H9 (cell line): ENCODE measurements around the gene KHNYN. TPM values are rescaled to one million over a fixed set of nuclear protein-coding genes. Genes with fewer than 3 reads are reported as not detected.

Source experiments
- DNase-seq: peaks from one replicate; pipeline ENCODE4 v3.0.0-alpha.2; 2017
- H2AFZ ChIP-seq: one replicate; pipeline ENCODE4 v1.6.1; 2013; ENCODE audit warnings: mild to moderate bottlenecking, low read length, control low read depth, moderate library complexity
- H2AK5ac ChIP-seq: 2 replicates; pipeline ENCODE4 v1.6.1; 2013; ENCODE audit warnings: low read length, control low read depth, mixed read lengths; ENCODE audit not compliant: insufficient read length
- H2BK120ac ChIP-seq: one replicate; pipeline ENCODE4 v1.6.1; 2013; ENCODE audit warnings: low read depth, mild to moderate bottlenecking, low read length, control low read depth, inconsistent platforms; ENCODE audit not compliant: poor library complexity, severe bottlenecking
- H2BK12ac ChIP-seq: 2 replicates; pipeline ENCODE4 v1.6.1; 2013; ENCODE audit warnings: low read length, control low read depth, mixed read lengths, low read depth; ENCODE audit not compliant: insufficient read length
- H2BK15ac ChIP-seq: 2 replicates; pipeline ENCODE4 v1.6.1; 2013; ENCODE audit warnings: low read depth, low read length, control low read depth
- H2BK20ac ChIP-seq: one replicate; pipeline ENCODE4 v1.6.1; 2013; ENCODE audit warnings: low read depth, mild to moderate bottlenecking, low read length, control low read depth, inconsistent platforms; ENCODE audit not compliant: poor library complexity, severe bottlenecking
- H2BK5ac ChIP-seq: 2 replicates; pipeline ENCODE4 v1.6.1; 2013; ENCODE audit warnings: low read length, control low read depth, mixed read lengths; ENCODE audit not compliant: insufficient read length
- H3K14ac ChIP-seq: 2 replicates; pipeline ENCODE4 v1.6.1; 2013; ENCODE audit warnings: low read length, control low read depth; ENCODE audit not compliant: insufficient read depth
- H3K18ac ChIP-seq: 2 replicates; pipeline ENCODE4 v1.6.1; 2013; ENCODE audit warnings: low read depth, mild to moderate bottlenecking, mixed read lengths, low read length, control low read depth; ENCODE audit not compliant: insufficient read length
- H3K23ac ChIP-seq: 2 replicates; pipeline ENCODE4 v1.6.1; 2013; ENCODE audit warnings: low read length, control low read depth, mixed read lengths, low read depth; ENCODE audit not compliant: insufficient read length
- H3K23me2 ChIP-seq: 2 replicates; pipeline ENCODE4 v1.6.1; 2013; ENCODE audit warnings: low read depth, mild to moderate bottlenecking, mixed read lengths, low read length, control low read depth; ENCODE audit not compliant: insufficient read length, poor library complexity, severe bottlenecking
- H3K27ac ChIP-seq: 2 replicates; pipeline ENCODE4 v1.5.1; 2013; ENCODE audit warnings: low read length, control low read depth, mixed read lengths, low read depth; ENCODE audit not compliant: insufficient read length
- H3K27me3 ChIP-seq: 2 replicates; pipeline ENCODE4 v1.6.1; 2013; ENCODE audit warnings: low read length, control low read depth, inconsistent platforms; ENCODE audit not compliant: insufficient read depth
- H3K4ac ChIP-seq: 2 replicates; pipeline ENCODE4 v1.6.1; 2013; ENCODE audit warnings: low read depth, mild to moderate bottlenecking, control low read depth, inconsistent platforms, low read length, moderate library complexity
- H3K4me1 ChIP-seq: 2 replicates; pipeline ENCODE4 v1.6.1; 2013; ENCODE audit warnings: low read length, control low read depth, inconsistent platforms; ENCODE audit not compliant: insufficient read depth
- H3K4me2 ChIP-seq: 2 replicates; pipeline ENCODE4 v1.6.1; 2013; ENCODE audit warnings: low read length, control low read depth, mixed read lengths; ENCODE audit not compliant: insufficient read length, insufficient read depth
- H3K56ac ChIP-seq: 2 replicates; pipeline ENCODE4 v1.6.1; 2013; ENCODE audit warnings: low read depth, mild to moderate bottlenecking, mixed read lengths, low read length, control low read depth; ENCODE audit not compliant: insufficient read length
- H3K79me1 ChIP-seq: 2 replicates; pipeline ENCODE4 v1.6.1; 2013; ENCODE audit warnings: low read depth, mild to moderate bottlenecking, moderate library complexity, low read length, control low read depth, inconsistent platforms; ENCODE audit not compliant: insufficient read depth, poor library complexity, severe bottlenecking
- H3K79me2 ChIP-seq: 2 replicates; pipeline ENCODE4 v1.6.1; 2013; ENCODE audit warnings: low read length, control low read depth, inconsistent platforms; ENCODE audit not compliant: insufficient read depth
- H3K9ac ChIP-seq: 2 replicates; pipeline ENCODE4 v1.6.1; 2013; ENCODE audit warnings: low read length, control low read depth, mixed read lengths; ENCODE audit not compliant: insufficient read length; ENCODE audit errors: extremely low read depth
- H3K9me3 ChIP-seq: one replicate; pipeline ENCODE4 v1.6.1; 2013; ENCODE audit warnings: low read depth, low read length, inconsistent platforms; ENCODE audit not compliant: control insufficient read depth
- H3T11ph ChIP-seq: one replicate; pipeline ENCODE4 v1.6.1; 2013; ENCODE audit warnings: mild to moderate bottlenecking, low read length, control low read depth, inconsistent platforms
- H4K20me1 ChIP-seq: one replicate; pipeline ENCODE4 v1.6.1; 2013; ENCODE audit not compliant: control insufficient read depth, insufficient read length, insufficient read depth
- H4K5ac ChIP-seq: 2 replicates; pipeline ENCODE4 v1.6.1; 2013; ENCODE audit warnings: low read depth, mild to moderate bottlenecking, mixed read lengths, low read length, control low read depth; ENCODE audit not compliant: insufficient read length
- H4K8ac ChIP-seq: replicated peaks from 2 replicates; pipeline ENCODE4 v1.6.1; 2013; ENCODE audit warnings: low read length, control low read depth, mixed read lengths, low read depth; ENCODE audit not compliant: insufficient read length
- H4K91ac ChIP-seq: 2 replicates; pipeline ENCODE4 v1.6.1; 2013; ENCODE audit warnings: low read depth, mild to moderate bottlenecking, moderate library complexity, mixed read lengths, low read length, control low read depth; ENCODE audit not compliant: insufficient read length
- H3K27ac Mint-ChIP-seq, 3 experiments: 2 replicates in 2 of 3; 3 replicates in 1 of 3; pipeline ENCODE4 v1.8.0; 2020 to 2021; ENCODE audit warnings: mixed read lengths in 3 of 3, mild to moderate bottlenecking in 1 of 3, moderate library complexity in 1 of 3
- H3K27me3 Mint-ChIP-seq: 2 replicates; pipeline ENCODE4 v1.8.0; 2021; ENCODE audit warnings: low read depth, mild to moderate bottlenecking, moderate library complexity, mixed read lengths
- H3K36me3 Mint-ChIP-seq, 3 experiments: 2 replicates in 2 of 3; 3 replicates in 1 of 3; pipeline ENCODE4 v1.8.0; 2020 to 2021; ENCODE audit warnings: low read depth in 3 of 3, mixed read lengths in 3 of 3; ENCODE audit not compliant: insufficient read depth in 1 of 3
- H3K4me1 Mint-ChIP-seq, 2 experiments: 2 replicates each; pipeline ENCODE4 v1.8.0; 2020; ENCODE audit warnings: mixed read lengths in 2 of 2
- H3K4me3 Mint-ChIP-seq, 2 experiments: 2 replicates in 1 of 2; 3 replicates in 1 of 2; pipeline ENCODE4 v1.8.0; 2020 to 2021; ENCODE audit warnings: mild to moderate bottlenecking in 2 of 2, mixed read lengths in 2 of 2, moderate library complexity in 1 of 2
- H3K9me3 Mint-ChIP-seq, 2 experiments: 2 replicates in 1 of 2; 3 replicates in 1 of 2; pipeline ENCODE4 v1.8.0; 2020; ENCODE audit warnings: mild to moderate bottlenecking in 2 of 2, mixed read lengths in 2 of 2, moderate library complexity in 1 of 2
- CTCF ChIP-seq: fragments of 200-600 bp; sonication (generic); conservative IDR thresholded peaks from 3 replicates; pipeline ENCODE4 v1.8.0; 2021; ENCODE audit warnings: antibody characterized with exemption, mild to moderate bottlenecking
- WGBS: extraction: QIAGEN DNeasy Blood & Tissue Kit; methylation state at CpG from one replicate; pipeline ENCODE4 v1.1.7; 2013; ENCODE audit warnings: missing lambda C conversion rate, low lambda C conversion rate, mixed read lengths; ENCODE audit not compliant: insufficient read length; ENCODE audit errors: extremely low coverage; 5-methylcytosine and 5-hydroxymethylcytosine counted together
- total RNA-seq: library from RNA; stranded (reverse); gene quantifications from 2 replicates; pipeline ENCODE4 v1.2.1, GENCODE V29; 2021

The KHNYN gene
- total RNA-seq, 1 experiment from 2014 or later: 30.0 TPM

DNA sequence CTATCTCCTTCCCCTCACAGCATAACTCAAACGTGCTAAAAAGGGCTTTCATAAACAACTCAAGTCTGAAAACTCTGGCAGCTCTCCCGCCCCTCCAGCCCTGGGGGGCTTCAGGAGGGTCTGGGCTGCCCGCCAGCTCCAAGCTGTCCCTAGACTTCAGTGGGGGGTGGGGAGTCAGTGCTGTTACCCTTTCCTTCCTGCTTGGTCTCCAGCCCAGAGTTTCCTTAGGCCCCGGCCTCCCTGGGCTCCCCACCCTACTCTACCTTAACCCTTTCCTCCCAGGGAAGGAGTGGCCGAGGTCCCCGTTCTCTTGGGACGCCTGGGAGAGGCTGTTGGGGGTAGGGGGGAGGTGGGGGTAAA, 31.5 kb upstream of the KHNYN start:
- no peak overlapping the region for H3K27ac ChIP-seq
- H3K36me3 Mint-ChIP-seq: no peaks in the 10 kb centered on the region
- H3K27me3 Mint-ChIP-seq: peaks cover 17% of the 10 kb centered on the region
- no peaks in the 10 kb centered on the region for H3K27me3 ChIP-seq
- no peak overlapping the region for H2AK5ac ChIP-seq
- H3K9me3 ChIP-seq: no peaks in the 10 kb centered on the region
- H2AFZ ChIP-seq: no peak overlapping the region
- peak; percentile 70 for DNase-seq
- H2BK12ac ChIP-seq: no peak overlapping the region
- H2BK120ac ChIP-seq: no peak overlapping the region
- H3K56ac ChIP-seq: no peak overlapping the region
- H4K20me1 ChIP-seq: no peaks in the 10 kb centered on the region
- H2BK15ac ChIP-seq: no peak overlapping the region
- no CpG with 5 or more reads among the region's 7 CpGs for WGBS
- TF ChIP-seq CTCF: no peak
- H3K23ac ChIP-seq: no peak overlapping the region
- peaks cover 5% of the 10 kb centered on the region for H3K23me2 ChIP-seq
- peak overlapping the region; percentile 65 for H3K4me2 ChIP-seq
- H3K4me1 Mint-ChIP-seq: peaks cover 43 to 48% of the 10 kb centered on the region in 2 experiments
- no peak overlapping the region for H3K14ac ChIP-seq
- H3K4ac ChIP-seq: no peak overlapping the region
- no peak overlapping the region for H4K8ac ChIP-seq
- no peak overlapping the region for H3T11ph ChIP-seq
- H3K9ac ChIP-seq: no peak overlapping the region
- no peaks in the 10 kb centered on the region for H3K9me3 Mint-ChIP-seq
- H2BK20ac ChIP-seq: no peak overlapping the region
- H3K18ac ChIP-seq: no peak overlapping the region
- no peaks in the 10 kb centered on the region for H3K79me2 ChIP-seq
- peak overlapping the region; percentile 30 to 79; a peak in 4 of 5 replicates for H3K4me3 Mint-ChIP-seq
- no peaks in the 10 kb centered on the region; the same call in 1 of the 2 replicates for H3K4me1 ChIP-seq
- no peaks in the 10 kb centered on the region for H3K79me1 ChIP-seq
- H3K27ac Mint-ChIP-seq: no peak overlapping the region
- H2BK5ac ChIP-seq: no peak overlapping the region
- no peak overlapping the region for H4K5ac ChIP-seq
- H4K91ac ChIP-seq: no peak overlapping the region
